ENCODE data around the gene ARHGAP15. TPM values are rescaled to one million over a fixed set of nuclear protein-coding genes. Genes with fewer than 3 reads are reported as not detected.

The ARHGAP15 gene
- total RNA-seq, 1 experiment from 2014 or later: 0.42 TPM

DNA sequence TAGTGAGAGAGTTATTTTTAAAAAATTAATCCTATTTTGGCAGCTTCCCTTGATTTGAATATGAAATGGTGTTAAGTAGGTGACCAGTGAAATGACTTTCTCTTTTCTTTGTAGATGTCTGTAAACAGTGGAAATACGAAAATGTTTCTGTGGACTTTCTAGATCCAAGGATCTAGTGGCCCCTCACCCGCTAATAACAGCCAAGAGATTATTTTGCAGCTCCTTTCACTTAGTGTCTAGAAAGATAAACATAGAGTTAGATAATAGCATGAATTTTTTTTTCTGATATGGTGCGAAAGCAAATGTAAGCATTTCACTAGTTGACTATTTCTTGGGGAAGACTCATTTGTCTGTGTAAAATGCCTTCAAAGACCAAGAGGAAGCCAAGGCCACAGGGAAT is 57.7 kb downstream of the ARHGAP15 start:
- no peak for DNase-seq (ENCODE audit: low read depth, low spot score)
- BruUV-seq (replicated peaks): no TSS peak
- no peaks in the 10 kb centered on the region for H3K79me2 ChIP-seq (ENCODE audit: insufficient read depth, low read length)
- H3K27me3 ChIP-seq (ENCODE audit: insufficient read depth, low read length): peaks cover 6% of the 10 kb centered on the region; the same call in 1 of the 2 replicates
- ATAC-seq: no peak
- ChIA-PET RAD21 (ENCODE audit: low non-redundant PET in 1 of 2, low total read pairs in 2 of 2, uncharacterized antibody in 2 of 2, unreplicated experiment in 2 of 2) (no interaction called here), CTCF (no interaction called here), POLR2A (no interaction called here)
- no peaks in the 10 kb centered on the region for H3K4me1 ChIP-seq (ENCODE audit: control insufficient read depth in 1 of 2, insufficient read depth in 2 of 2, low read length in 2 of 2)
- H3K9me3 ChIP-seq (ENCODE audit: control insufficient read depth in 1 of 2, insufficient read depth in 1 of 2, low read depth in 1 of 2, low read length in 2 of 2): no peaks in the 10 kb centered on the region
- no peaks in the 10 kb centered on the region for H3K36me3 ChIP-seq (ENCODE audit: control insufficient read depth in 1 of 2, insufficient read depth in 2 of 2, low read length in 2 of 2)
- no peaks in the 10 kb centered on the region for H4K20me1 ChIP-seq (ENCODE audit: insufficient read depth)
- intact Hi-C loops (cut with micrococcal nuclease): no loop called here
- H3K9ac ChIP-seq (ENCODE audit: low read length): no peak overlapping the region
- TF ChIP-seq RAD21 (IDR thresholded peaks at IDR 0.05; ENCODE audit: low read depth) (no peak), ZNF274 (IDR thresholded peaks at IDR 0.05; ENCODE audit: low read depth, low read length) (no peak), JUND (IDR thresholded peaks at IDR 0.05) (no peak), ELF1 (IDR thresholded peaks at IDR 0.05; ENCODE audit: borderline replicate concordance, low read depth) (no peak), FOSL1 (IDR thresholded peaks at IDR 0.05; ENCODE audit: low read depth) (no peak), EGR1 (IDR thresholded peaks at IDR 0.05; ENCODE audit: low read depth) (no peak)
- H3K9me2 ChIP-seq (ENCODE audit: insufficient read depth): no peaks in the 10 kb centered on the region
- H2AFZ ChIP-seq (ENCODE audit: low read depth, low read length, poor library complexity, severe bottlenecking): no peak overlapping the region
- no peak overlapping the region for H3K27ac ChIP-seq (ENCODE audit: low read depth, low read length)
- H3K4me2 ChIP-seq (ENCODE audit: low read length): no peak overlapping the region
- no peak overlapping the region for H3K4me3 ChIP-seq (replicated peaks in 1 of 2; ENCODE audit: low read depth in 1 of 2, low read length in 2 of 2)

DNA sequence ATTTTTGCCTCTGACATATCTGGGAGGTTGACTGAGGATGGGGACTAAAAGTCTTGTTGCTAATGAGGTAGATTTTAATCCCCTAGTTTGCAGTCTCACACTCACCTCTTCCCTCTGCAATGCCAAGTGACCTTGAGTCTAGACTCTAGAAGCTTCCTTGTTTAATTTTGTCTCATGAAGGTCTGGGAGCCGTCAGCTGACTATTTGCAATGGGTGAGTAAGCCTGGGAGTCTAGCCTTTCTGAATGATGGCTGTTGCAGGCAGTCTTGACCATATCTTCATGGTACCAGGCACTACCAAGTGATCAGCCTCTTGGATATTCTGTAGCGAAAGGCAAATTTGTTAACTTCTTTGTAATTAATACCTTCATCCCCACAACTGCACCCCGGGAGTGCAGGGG is 61.2 kb downstream of the ARHGAP15 start:
- no peak for DNase-seq (ENCODE audit: low read depth, low spot score)
- Histone ChIP-seq H3K36me3 (ENCODE audit: control insufficient read depth in 1 of 2, insufficient read depth in 2 of 2, low read length in 2 of 2) (no peaks in the 10 kb centered on the region), H2AFZ (ENCODE audit: low read depth, low read length, poor library complexity, severe bottlenecking) (no peak overlapping the region), H4K20me1 (ENCODE audit: insufficient read depth) (no peaks in the 10 kb centered on the region), H3K27me3 (ENCODE audit: insufficient read depth, low read length) (peaks cover 11% of the 10 kb centered on the region; the same call in 1 of the 2 replicates), H3K4me2 (ENCODE audit: low read length) (no peak overlapping the region), H3K9me3 (ENCODE audit: control insufficient read depth in 1 of 2, insufficient read depth in 1 of 2, low read depth in 1 of 2, low read length in 2 of 2) (no peaks in the 10 kb centered on the region), H3K79me2 (ENCODE audit: insufficient read depth, low read length) (no peaks in the 10 kb centered on the region), H3K9me2 (ENCODE audit: insufficient read depth) (no peaks in the 10 kb centered on the region), H3K27ac (ENCODE audit: low read depth, low read length) (no peak overlapping the region), H3K4me3 (replicated peaks in 1 of 2; ENCODE audit: low read depth in 1 of 2, low read length in 2 of 2) (no peak overlapping the region), H3K4me1 (ENCODE audit: control insufficient read depth in 1 of 2, insufficient read depth in 2 of 2, low read length in 2 of 2) (no peaks in the 10 kb centered on the region), H3K9ac (ENCODE audit: low read length) (no peak overlapping the region)
- RAD21 ChIA-PET (ENCODE audit: low non-redundant PET in 1 of 2, low total read pairs in 2 of 2, uncharacterized antibody in 2 of 2, unreplicated experiment in 2 of 2): no interaction called here
- intact Hi-C loops (cut with micrococcal nuclease): no loop called here
- ATAC-seq: no peak
- BruUV-seq (replicated peaks): no TSS peak
- POLR2A ChIA-PET: no interaction called here
- CTCF ChIA-PET: no interaction called here
- TF ChIP-seq SP1 (IDR thresholded peaks at IDR 0.05; ENCODE audit: low read depth) (no peak), POLR2AphosphoS5 (IDR thresholded peaks at IDR 0.05; ENCODE audit: low read depth, low read length) (no peak), RAD21 (IDR thresholded peaks at IDR 0.05; ENCODE audit: low read depth) (no peak), JUND (IDR thresholded peaks at IDR 0.05) (no peak), SIN3A (IDR thresholded peaks at IDR 0.05; ENCODE audit: low read depth) (no peak), ZNF274 (IDR thresholded peaks at IDR 0.05; ENCODE audit: low read depth, low read length) (no peak)
- TF ChIP-seq, protein P1, sequence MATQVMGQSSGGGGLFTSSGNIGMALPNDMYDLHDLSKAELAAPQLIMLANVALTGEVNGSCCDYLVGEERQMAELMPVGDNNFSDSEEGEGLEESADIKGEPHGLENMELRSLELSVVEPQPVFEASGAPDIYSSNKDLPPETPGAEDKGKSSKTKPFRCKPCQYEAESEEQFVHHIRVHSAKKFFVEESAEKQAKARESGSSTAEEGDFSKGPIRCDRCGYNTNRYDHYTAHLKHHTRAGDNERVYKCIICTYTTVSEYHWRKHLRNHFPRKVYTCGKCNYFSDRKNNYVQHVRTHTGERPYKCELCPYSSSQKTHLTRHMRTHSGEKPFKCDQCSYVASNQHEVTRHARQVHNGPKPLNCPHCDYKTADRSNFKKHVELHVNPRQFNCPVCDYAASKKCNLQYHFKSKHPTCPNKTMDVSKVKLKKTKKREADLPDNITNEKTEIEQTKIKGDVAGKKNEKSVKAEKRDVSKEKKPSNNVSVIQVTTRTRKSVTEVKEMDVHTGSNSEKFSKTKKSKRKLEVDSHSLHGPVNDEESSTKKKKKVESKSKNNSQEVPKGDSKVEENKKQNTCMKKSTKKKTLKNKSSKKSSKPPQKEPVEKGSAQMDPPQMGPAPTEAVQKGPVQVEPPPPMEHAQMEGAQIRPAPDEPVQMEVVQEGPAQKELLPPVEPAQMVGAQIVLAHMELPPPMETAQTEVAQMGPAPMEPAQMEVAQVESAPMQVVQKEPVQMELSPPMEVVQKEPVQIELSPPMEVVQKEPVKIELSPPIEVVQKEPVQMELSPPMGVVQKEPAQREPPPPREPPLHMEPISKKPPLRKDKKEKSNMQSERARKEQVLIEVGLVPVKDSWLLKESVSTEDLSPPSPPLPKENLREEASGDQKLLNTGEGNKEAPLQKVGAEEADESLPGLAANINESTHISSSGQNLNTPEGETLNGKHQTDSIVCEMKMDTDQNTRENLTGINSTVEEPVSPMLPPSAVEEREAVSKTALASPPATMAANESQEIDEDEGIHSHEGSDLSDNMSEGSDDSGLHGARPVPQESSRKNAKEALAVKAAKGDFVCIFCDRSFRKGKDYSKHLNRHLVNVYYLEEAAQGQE (IDR thresholded peaks at IDR 0.05; ENCODE audit: low read depth): no peak
- TF ChIP-seq, protein P2, sequence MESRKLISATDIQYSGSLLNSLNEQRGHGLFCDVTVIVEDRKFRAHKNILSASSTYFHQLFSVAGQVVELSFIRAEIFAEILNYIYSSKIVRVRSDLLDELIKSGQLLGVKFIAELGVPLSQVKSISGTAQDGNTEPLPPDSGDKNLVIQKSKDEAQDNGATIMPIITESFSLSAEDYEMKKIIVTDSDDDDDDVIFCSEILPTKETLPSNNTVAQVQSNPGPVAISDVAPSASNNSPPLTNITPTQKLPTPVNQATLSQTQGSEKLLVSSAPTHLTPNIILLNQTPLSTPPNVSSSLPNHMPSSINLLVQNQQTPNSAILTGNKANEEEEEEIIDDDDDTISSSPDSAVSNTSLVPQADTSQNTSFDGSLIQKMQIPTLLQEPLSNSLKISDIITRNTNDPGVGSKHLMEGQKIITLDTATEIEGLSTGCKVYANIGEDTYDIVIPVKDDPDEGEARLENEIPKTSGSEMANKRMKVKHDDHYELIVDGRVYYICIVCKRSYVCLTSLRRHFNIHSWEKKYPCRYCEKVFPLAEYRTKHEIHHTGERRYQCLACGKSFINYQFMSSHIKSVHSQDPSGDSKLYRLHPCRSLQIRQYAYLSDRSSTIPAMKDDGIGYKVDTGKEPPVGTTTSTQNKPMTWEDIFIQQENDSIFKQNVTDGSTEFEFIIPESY (IDR thresholded peaks at IDR 0.05; ENCODE audit: extremely low read depth, insufficient replicate concordance, low read length): no peak
- TF ChIP-seq, protein P3, sequence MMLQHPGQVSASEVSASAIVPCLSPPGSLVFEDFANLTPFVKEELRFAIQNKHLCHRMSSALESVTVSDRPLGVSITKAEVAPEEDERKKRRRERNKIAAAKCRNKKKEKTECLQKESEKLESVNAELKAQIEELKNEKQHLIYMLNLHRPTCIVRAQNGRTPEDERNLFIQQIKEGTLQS (IDR thresholded peaks at IDR 0.05): no peak
- TF ChIP-seq, protein P4, sequence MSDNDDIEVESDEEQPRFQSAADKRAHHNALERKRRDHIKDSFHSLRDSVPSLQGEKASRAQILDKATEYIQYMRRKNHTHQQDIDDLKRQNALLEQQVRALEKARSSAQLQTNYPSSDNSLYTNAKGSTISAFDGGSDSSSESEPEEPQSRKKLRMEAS (IDR thresholded peaks at IDR 0.05): no peak
